ENCODE measurements around the gene THADA.
"Not testable (repeated sequence)": the region's sequence is repeated elsewhere in the genome, so short reads cannot be mapped to it uniquely, and the experiment has no call there.

THADA gene

GRCh38 chr2:43560231-43560547 lies 35.6 kb downstream of the THADA start:
- in situ Hi-C loops (cut with HindIII; ENCODE audit: low sequenced_read_pairs) = no loop called here
- no peak for DNase-seq (ENCODE audit: low read depth, low spot score)
- no peak overlapping the region for H3K4me3 ChIP-seq (ENCODE audit: low read depth, low read length)
- TF ChIP-seq CTCF (IDR thresholded peaks at IDR 0.05; ENCODE audit: low read depth, low read length) = no peak

- no peak for DNase-seq (ENCODE audit: low read depth, low spot score)
- TF ChIP-seq CTCF (IDR thresholded peaks at IDR 0.05; ENCODE audit: low read depth, low read length) = no peak
- no peak overlapping the region for H3K4me3 ChIP-seq (ENCODE audit: low read depth, low read length)
- in situ Hi-C loops (cut with HindIII; ENCODE audit: low sequenced_read_pairs) = no loop called here
Measured at GRCh38 chr2:43559391-43560230, 36.2 kb downstream of the THADA start.

DNA sequence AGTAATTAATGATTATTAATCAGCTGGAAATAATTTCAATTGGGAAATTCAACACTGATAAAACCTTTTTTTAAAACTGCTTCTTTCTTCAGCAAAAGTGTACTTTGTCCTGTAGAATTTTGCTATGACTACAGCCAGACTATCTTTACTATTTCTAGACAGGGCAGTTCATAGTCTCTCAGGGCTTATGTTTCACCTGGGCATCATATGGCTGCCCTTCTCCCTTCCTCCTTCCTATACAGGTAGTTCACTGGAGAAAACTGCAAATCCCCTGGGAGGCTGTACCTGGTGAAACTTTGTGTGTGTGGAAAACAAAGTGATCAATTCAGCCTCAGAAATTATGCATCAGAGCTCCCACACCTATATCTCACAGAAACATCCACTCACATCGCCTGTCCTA lies 38.6 kb downstream of the THADA start:
- no peak for DNase-seq (ENCODE audit: low read depth, low spot score)
- H3K4me3 ChIP-seq (ENCODE audit: low read depth, low read length) = no peak overlapping the region
- in situ Hi-C loops (cut with HindIII; ENCODE audit: low sequenced_read_pairs) = no loop called here
- TF ChIP-seq CTCF (IDR thresholded peaks at IDR 0.05; ENCODE audit: low read depth, low read length) = no peak

GRCh38 chr2:43556256-43556655 lies 39.6 kb downstream of the THADA start:
- TF ChIP-seq CTCF (IDR thresholded peaks at IDR 0.05; ENCODE audit: low read depth, low read length) = no peak
- no peak overlapping the region for H3K4me3 ChIP-seq (ENCODE audit: low read depth, low read length)
- in situ Hi-C loops (cut with HindIII; ENCODE audit: low sequenced_read_pairs) = no loop called here
- DNase-seq (ENCODE audit: low read depth, low spot score) = no peak

DNA sequence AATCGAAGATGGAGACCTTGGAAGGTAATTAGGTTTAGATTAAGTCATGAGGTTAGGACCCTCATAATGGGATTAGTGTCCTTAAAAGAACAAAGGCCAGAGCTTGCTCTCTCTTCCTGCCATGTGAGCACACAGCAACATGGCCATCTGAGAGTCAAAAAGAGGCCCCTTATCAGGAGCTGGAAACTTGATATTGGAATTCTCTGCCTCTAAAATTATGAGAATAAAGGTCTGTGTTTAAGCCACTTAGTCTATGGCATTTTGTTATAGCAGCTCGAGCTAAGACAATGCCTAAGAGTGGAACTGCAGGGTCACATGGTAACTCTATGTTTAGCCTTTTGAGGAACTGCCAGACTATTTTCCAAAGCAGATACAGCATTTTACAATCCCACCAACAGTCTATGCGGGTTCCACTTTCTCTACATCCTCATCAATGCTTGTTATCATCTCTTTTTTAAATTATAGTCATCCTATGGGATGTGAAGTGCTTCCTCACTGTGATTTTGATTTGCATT lies 42.4 kb downstream of the THADA start:
- in situ Hi-C loops (cut with HindIII; ENCODE audit: low sequenced_read_pairs) = no loop called here
- no peak for TF ChIP-seq CTCF (IDR thresholded peaks at IDR 0.05; ENCODE audit: low read depth, low read length)
- DNase-seq (ENCODE audit: low read depth, low spot score) = no peak

DNA sequence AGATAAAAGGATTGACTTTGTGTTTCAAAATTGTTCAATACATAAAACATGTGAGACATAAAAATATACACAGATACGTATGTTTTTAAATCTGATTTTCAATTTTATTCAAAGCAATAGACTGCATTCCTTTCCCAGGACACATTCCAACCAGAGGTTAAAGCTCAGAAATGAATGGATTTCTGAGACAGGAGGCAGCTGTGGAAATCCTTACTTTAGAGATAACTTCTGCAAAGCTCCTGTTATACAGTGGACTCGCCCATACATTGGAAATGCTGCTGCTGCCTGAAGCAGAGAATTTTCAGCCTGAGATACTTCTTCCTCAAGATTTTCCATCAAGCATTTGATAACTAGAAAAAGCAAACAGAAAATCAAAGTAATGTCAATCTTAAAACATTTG lies 43.8 kb downstream of the THADA start:
- in situ Hi-C loops (cut with HindIII; ENCODE audit: low sequenced_read_pairs) = no loop called here
- no peak overlapping the region for H3K4me3 ChIP-seq (ENCODE audit: low read depth, low read length)
- no peak for DNase-seq (ENCODE audit: low read depth, low spot score)
- no peak for TF ChIP-seq CTCF (IDR thresholded peaks at IDR 0.05; ENCODE audit: low read depth, low read length)

More for the DNA sequence above, 42.4 kb downstream of the THADA start:
- H3K4me3 ChIP-seq (ENCODE audit: low read depth, low read length) = no peak overlapping the region

- H3K4me3 ChIP-seq (ENCODE audit: low read depth, low read length); DNase-seq (ENCODE audit: low read depth, low spot score); in situ Hi-C loops (cut with HindIII; ENCODE audit: low sequenced_read_pairs): not testable (repeated sequence)
Measured at GRCh38 chr2:43548381-43548780, 47.5 kb downstream of the THADA start.
